HL-60 (cell line): ENCODE data around the gene SYTL2.

Source experiments
- DNase-seq, 2 experiments: peaks; one replicate each; pipeline ENCODE4 v3.0.0-alpha.2; 2010 to 2020; ENCODE audit warnings: low read depth in 1 of 2, low spot score in 1 of 2
- H3K27ac ChIP-seq: fragments of 250-450 bp; sonication (Bioruptor Pico); replicated peaks from 2 replicates; pipeline ENCODE4 v1.5.1; 2020; ENCODE audit warnings: mild to moderate bottlenecking, moderate library complexity
- H3K27me3 ChIP-seq: fragments of 250-450 bp; sonication (Bioruptor Pico); 2 replicates; pipeline ENCODE4 v1.5.1; 2021; ENCODE audit warnings: mild to moderate bottlenecking, moderate library complexity; ENCODE audit not compliant: insufficient read depth, poor library complexity, severe bottlenecking
- H3K4me3 ChIP-seq: replicated peaks from 2 replicates; pipeline ENCODE4 v1.5.1; 2011; ENCODE audit warnings: mild to moderate bottlenecking, control low read depth, low read length; ENCODE audit not compliant: insufficient read depth
- GABPA ChIP-seq: IDR thresholded peaks from 2 replicates; pipeline ENCODE4 v1.6.1; 2012; ENCODE audit warnings: low read depth
- POLR2AphosphoS5 ChIP-seq: IDR thresholded peaks from 2 replicates; pipeline ENCODE4 v1.6.1; 2012; ENCODE audit warnings: low read depth
- SPI1 ChIP-seq: IDR thresholded peaks from 2 replicates; pipeline ENCODE4 v1.6.1; 2012; ENCODE audit warnings: low read depth, mild to moderate bottlenecking, borderline replicate concordance
- TF ChIP-seq, protein P1 (sequence below): IDR thresholded peaks from 2 replicates; pipeline ENCODE4 v1.6.1; 2012; ENCODE audit warnings: low read depth; ENCODE audit not compliant: insufficient replicate concordance
- TF ChIP-seq, protein P2 (sequence below): IDR thresholded peaks from one replicate; pipeline ENCODE4 v1.5.1; 2011; ENCODE audit warnings: low read length, control low read depth, inconsistent platforms; ENCODE audit not compliant: insufficient read depth

The SYTL2 gene

DNA sequence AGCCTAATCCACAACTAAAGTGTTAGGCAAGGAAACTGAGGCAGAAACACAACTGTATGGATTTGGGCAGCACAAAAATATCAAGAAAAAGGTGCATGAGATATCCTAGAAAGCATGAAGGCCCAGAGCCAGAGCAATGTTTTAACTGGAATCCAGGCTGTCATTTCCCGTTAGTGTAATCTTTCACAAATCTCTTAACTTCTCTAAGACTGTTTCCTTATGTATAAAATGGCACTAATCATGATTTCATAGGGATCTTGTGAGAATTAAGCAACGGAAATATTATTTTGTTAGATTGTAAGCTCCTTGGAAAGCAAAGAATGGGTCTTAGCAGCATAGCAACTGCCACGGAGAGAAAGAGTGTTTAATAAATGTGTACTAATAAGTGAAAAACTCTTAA is 14.7 kb upstream of the SYTL2 start:
- H3K27ac ChIP-seq, result no peak overlapping the region

DNA sequence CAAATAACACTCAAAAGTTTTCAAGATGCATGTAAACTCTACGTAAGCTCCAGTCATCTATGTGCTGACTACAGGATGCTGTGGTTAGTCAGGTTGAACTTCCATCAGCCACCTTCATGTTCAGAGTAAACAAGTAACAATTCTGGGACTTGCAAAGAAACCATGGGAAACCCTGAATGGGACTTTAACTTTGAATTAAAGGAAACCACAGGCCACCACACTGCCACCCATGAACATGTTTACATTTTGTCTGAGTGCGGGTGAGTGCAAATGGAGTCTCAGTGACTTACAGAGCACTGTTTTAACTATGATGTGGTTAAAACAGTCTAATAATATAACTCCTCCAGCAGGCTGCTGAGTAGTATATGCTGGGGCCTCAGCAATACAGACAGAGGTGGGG is 12.9 kb upstream of the SYTL2 start:
- DNase-seq, result no peak
- TF ChIP-seq, protein P1, sequence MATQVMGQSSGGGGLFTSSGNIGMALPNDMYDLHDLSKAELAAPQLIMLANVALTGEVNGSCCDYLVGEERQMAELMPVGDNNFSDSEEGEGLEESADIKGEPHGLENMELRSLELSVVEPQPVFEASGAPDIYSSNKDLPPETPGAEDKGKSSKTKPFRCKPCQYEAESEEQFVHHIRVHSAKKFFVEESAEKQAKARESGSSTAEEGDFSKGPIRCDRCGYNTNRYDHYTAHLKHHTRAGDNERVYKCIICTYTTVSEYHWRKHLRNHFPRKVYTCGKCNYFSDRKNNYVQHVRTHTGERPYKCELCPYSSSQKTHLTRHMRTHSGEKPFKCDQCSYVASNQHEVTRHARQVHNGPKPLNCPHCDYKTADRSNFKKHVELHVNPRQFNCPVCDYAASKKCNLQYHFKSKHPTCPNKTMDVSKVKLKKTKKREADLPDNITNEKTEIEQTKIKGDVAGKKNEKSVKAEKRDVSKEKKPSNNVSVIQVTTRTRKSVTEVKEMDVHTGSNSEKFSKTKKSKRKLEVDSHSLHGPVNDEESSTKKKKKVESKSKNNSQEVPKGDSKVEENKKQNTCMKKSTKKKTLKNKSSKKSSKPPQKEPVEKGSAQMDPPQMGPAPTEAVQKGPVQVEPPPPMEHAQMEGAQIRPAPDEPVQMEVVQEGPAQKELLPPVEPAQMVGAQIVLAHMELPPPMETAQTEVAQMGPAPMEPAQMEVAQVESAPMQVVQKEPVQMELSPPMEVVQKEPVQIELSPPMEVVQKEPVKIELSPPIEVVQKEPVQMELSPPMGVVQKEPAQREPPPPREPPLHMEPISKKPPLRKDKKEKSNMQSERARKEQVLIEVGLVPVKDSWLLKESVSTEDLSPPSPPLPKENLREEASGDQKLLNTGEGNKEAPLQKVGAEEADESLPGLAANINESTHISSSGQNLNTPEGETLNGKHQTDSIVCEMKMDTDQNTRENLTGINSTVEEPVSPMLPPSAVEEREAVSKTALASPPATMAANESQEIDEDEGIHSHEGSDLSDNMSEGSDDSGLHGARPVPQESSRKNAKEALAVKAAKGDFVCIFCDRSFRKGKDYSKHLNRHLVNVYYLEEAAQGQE, result no peak
- TF ChIP-seq, protein P2, sequence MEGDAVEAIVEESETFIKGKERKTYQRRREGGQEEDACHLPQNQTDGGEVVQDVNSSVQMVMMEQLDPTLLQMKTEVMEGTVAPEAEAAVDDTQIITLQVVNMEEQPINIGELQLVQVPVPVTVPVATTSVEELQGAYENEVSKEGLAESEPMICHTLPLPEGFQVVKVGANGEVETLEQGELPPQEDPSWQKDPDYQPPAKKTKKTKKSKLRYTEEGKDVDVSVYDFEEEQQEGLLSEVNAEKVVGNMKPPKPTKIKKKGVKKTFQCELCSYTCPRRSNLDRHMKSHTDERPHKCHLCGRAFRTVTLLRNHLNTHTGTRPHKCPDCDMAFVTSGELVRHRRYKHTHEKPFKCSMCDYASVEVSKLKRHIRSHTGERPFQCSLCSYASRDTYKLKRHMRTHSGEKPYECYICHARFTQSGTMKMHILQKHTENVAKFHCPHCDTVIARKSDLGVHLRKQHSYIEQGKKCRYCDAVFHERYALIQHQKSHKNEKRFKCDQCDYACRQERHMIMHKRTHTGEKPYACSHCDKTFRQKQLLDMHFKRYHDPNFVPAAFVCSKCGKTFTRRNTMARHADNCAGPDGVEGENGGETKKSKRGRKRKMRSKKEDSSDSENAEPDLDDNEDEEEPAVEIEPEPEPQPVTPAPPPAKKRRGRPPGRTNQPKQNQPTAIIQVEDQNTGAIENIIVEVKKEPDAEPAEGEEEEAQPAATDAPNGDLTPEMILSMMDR, result no peak
- TF ChIP-seq GABPA, result no peak
- TF ChIP-seq SPI1, result no peak
- no peak for TF ChIP-seq POLR2AphosphoS5
- H3K4me3 ChIP-seq, result no peak overlapping the region
- H3K27ac ChIP-seq, result no peak overlapping the region
- H3K27me3 ChIP-seq, result no peaks in the 10 kb centered on the region

More for the DNA sequence above, 14.7 kb upstream of the SYTL2 start:
- no peak for TF ChIP-seq POLR2AphosphoS5
- TF ChIP-seq SPI1, result no peak
- TF ChIP-seq, protein P2, result no peak
- TF ChIP-seq, protein P1, result no peak
- TF ChIP-seq GABPA, result no peak
- no peaks in the 10 kb centered on the region for H3K27me3 ChIP-seq
- DNase-seq, result no peak
- no peak overlapping the region for H3K4me3 ChIP-seq

DNA sequence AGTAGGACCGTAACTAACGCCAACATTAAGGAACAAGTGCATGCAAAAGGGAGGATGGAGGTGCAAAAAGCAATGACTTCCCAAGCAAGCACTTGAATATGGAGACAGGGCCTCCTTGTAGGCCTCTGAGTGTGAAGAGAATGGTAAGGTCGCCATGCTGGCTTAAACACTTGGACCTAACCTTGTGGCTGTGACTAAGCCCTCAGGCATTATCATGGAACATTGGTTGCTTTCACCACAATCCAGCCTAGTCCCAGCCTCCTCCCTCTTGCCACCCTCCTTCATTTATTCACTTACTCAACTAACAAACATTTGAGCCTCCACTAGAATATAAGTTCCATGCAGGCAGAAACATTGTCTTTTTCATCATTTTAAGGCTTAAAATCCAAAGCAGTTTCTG is 11.9 kb upstream of the SYTL2 start:
- TF ChIP-seq GABPA, result no peak
- TF ChIP-seq SPI1, result no peak
- no peak for TF ChIP-seq POLR2AphosphoS5
- TF ChIP-seq, protein P2, result no peak
- TF ChIP-seq, protein P1, result no peak
- DNase-seq, result no peak

More for the DNA sequence above, 11.9 kb upstream of the SYTL2 start:
- Histone ChIP-seq H3K27ac (no peak overlapping the region), H3K4me3 (no peak overlapping the region), H3K27me3 (no peaks in the 10 kb centered on the region)
